ENCODE results near the gene ESCO1.
"Not testable (repeated sequence)": the region's sequence is repeated elsewhere in the genome, so short reads cannot be mapped to it uniquely, and the experiment has no call there.

Gene ESCO1

DNA sequence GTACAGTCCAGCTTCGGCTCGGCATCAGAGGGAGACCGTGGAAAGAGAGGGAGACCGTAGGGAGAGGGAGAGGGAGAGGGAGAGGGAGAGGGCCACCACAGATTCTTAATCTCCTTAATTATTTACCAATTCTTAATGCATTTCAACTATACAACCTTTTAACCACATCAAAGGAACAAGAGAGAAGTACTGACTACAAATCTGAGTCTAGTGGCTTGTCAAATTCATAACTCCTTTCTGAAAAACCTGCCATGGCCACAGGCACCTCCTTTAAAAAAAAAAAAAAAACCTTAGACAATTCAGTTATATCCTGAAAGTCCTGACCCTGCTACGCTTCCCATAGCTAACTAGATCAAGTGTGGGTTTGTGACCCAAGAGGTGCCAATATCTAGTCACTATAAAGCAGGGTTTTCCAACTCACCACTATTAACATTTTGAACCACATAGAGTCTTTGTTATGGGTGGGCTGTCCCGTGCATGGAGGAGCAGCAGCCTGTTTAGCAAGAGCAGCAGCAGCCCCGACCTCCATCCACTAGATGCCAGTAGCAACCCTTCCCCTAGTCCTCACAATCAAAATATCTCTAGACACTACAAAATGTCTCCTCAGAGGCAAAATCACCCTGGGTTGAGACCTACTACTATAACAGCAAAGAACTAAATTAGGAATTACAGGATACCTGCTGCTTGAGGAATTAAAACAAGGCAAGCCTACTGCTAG is 6.8 kb downstream of the ESCO1 start:
- Mint-ChIP-seq H3K27me3 (ENCODE audit: low read depth) (no peaks in the 10 kb centered on the region), H3K4me1 (peaks cover 5% of the 10 kb centered on the region), H3K27ac (no peak overlapping the region), H3K4me3 (no peak overlapping the region), H3K36me3 (ENCODE audit: low read depth) (peaks cover 50% of the 10 kb centered on the region), H3K9me3 (peaks cover 21% of the 10 kb centered on the region)
- TF ChIP-seq, protein P1, sequence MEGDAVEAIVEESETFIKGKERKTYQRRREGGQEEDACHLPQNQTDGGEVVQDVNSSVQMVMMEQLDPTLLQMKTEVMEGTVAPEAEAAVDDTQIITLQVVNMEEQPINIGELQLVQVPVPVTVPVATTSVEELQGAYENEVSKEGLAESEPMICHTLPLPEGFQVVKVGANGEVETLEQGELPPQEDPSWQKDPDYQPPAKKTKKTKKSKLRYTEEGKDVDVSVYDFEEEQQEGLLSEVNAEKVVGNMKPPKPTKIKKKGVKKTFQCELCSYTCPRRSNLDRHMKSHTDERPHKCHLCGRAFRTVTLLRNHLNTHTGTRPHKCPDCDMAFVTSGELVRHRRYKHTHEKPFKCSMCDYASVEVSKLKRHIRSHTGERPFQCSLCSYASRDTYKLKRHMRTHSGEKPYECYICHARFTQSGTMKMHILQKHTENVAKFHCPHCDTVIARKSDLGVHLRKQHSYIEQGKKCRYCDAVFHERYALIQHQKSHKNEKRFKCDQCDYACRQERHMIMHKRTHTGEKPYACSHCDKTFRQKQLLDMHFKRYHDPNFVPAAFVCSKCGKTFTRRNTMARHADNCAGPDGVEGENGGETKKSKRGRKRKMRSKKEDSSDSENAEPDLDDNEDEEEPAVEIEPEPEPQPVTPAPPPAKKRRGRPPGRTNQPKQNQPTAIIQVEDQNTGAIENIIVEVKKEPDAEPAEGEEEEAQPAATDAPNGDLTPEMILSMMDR (IDR thresholded peaks at IDR 0.05; ENCODE audit: unreplicated experiment in 3 of 3), result no peak

DNA sequence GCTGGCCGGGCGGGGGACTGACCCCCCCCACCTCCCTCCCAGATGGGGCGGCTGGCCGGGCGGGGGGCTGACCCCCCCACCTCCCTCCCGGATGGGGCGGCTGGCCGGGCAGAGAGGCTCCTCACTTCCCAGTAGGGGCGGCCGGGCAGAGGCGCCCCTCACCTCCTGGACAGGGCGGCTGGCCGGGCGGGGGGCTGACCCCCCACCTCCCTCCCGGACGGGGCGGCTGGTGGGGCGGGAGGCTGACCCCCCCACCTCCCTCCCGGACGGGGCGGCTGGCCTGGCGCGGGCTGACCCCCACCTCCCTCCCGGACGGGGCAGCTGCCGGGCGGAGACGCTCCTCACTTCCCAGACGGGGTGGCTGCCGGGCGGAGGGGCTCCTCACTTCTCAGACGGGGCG is 8.1 kb downstream of the ESCO1 start:
- H3K27ac Mint-ChIP-seq; H3K27me3 Mint-ChIP-seq (ENCODE audit: low read depth); H3K4me3 Mint-ChIP-seq; H3K4me1 Mint-ChIP-seq: not testable (repeated sequence)
- Mint-ChIP-seq H3K9me3 (peaks cover 21% of the 10 kb centered on the region), H3K36me3 (ENCODE audit: low read depth) (peaks cover 62% of the 10 kb centered on the region)

DNA sequence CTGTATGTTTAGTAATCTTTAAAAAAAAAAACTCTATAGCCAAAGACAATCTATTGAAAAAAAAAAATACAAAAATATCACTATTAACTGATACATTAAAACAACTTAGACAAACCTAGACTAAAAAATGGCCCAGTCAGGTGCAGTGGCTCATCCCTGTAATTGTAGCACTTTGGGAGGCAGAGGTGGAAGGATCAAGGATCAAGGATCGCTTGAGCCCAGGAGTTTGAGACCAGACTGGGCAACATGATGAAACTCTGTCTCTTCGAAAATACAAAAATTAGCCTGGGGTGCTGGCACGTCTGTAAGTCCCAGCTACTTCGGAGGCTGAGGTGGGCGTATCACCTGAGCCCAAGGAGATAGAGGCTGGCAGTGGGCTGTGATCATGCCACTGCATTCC is 16.1 kb downstream of the ESCO1 start:
- no peaks in the 10 kb centered on the region for H3K4me1 Mint-ChIP-seq
- TF ChIP-seq, protein P1 (IDR thresholded peaks at IDR 0.05; ENCODE audit: unreplicated experiment in 3 of 3), result no peak
- H3K27ac Mint-ChIP-seq, result no peak overlapping the region
- H3K4me3 Mint-ChIP-seq, result no peak overlapping the region
- no peaks in the 10 kb centered on the region for H3K27me3 Mint-ChIP-seq (ENCODE audit: low read depth)
- peaks cover 43% of the 10 kb centered on the region for H3K36me3 Mint-ChIP-seq (ENCODE audit: low read depth)
- peaks cover 5% of the 10 kb centered on the region for H3K9me3 Mint-ChIP-seq

- H3K27ac Mint-ChIP-seq, result no peak overlapping the region
- H3K27me3 Mint-ChIP-seq (ENCODE audit: low read depth), result no peaks in the 10 kb centered on the region
- peaks cover 66% of the 10 kb centered on the region for H3K36me3 Mint-ChIP-seq (ENCODE audit: low read depth)
- TF ChIP-seq, protein P1 (IDR thresholded peaks at IDR 0.05; ENCODE audit: unreplicated experiment in 3 of 3), result no peak
- peaks cover 15% of the 10 kb centered on the region for H3K4me1 Mint-ChIP-seq
- no peak overlapping the region for H3K4me3 Mint-ChIP-seq
- H3K9me3 Mint-ChIP-seq, result no peaks in the 10 kb centered on the region
Observed at GRCh38 chr18:21575656-21576055, 24.8 kb downstream of the ESCO1 start.

- Mint-ChIP-seq H3K4me1 (peaks cover 15% of the 10 kb centered on the region), H3K9me3 (no peaks in the 10 kb centered on the region), H3K36me3 (ENCODE audit: low read depth) (peaks cover 68% of the 10 kb centered on the region), H3K4me3 (no peak overlapping the region), H3K27me3 (ENCODE audit: low read depth) (no peaks in the 10 kb centered on the region), H3K27ac (peak overlapping the region; percentile 26 to 64 (median 29))
- TF ChIP-seq, protein P1 (IDR thresholded peaks at IDR 0.05; ENCODE audit: unreplicated experiment in 3 of 3), result no peak
Observed at GRCh38 chr18:21571772-21572171, 28.7 kb downstream of the ESCO1 start.

GRCh38 chr18:21559195-21559594 is 41.3 kb downstream of the ESCO1 start:
- Mint-ChIP-seq H3K4me3 (no peak overlapping the region), H3K4me1 (no peaks in the 10 kb centered on the region), H3K27me3 (ENCODE audit: low read depth) (no peaks in the 10 kb centered on the region)

More at GRCh38 chr18:21559195-21559594, 41.3 kb downstream of the ESCO1 start:
- H3K27ac Mint-ChIP-seq, result no peak overlapping the region
- peaks cover 43% of the 10 kb centered on the region for H3K36me3 Mint-ChIP-seq (ENCODE audit: low read depth)
- TF ChIP-seq, protein P1 (IDR thresholded peaks at IDR 0.05; ENCODE audit: unreplicated experiment in 3 of 3), result no peak
- no peaks in the 10 kb centered on the region for H3K9me3 Mint-ChIP-seq
